GM19025 (cell line): ENCODE data around the gene PHYH.

ENCODE experiments used
- ATAC-seq: cut with Tn5 transposase; IDR thresholded peaks from one replicate; pipeline ENCODE4 v1.9.1; 2021; ENCODE audit warnings: mild to moderate bottlenecking, low read depth, moderate library complexity; ENCODE audit not compliant: unreplicated experiment

PHYH gene

DNA sequence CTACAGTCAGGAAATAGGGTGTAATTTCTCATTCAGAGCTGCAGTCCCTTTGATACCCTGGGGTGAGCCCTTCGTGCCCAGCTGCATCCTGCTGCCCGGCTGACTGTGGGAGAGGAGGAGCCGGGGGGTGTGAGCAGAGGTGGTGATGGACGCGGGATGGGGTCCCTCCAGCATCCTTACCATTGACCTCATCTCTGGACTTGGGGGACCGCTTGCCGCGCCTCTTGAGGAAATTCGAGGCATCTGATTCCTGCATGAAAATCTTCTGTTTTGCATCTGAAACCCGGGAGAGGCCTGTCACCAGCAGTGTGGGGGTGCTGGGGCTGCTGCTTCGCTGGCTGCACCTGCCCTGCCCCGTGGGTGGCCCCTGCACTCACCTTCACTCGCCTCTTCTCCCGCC lies 66.5 kb downstream of the PHYH start:
- no peak for ATAC-seq

DNA sequence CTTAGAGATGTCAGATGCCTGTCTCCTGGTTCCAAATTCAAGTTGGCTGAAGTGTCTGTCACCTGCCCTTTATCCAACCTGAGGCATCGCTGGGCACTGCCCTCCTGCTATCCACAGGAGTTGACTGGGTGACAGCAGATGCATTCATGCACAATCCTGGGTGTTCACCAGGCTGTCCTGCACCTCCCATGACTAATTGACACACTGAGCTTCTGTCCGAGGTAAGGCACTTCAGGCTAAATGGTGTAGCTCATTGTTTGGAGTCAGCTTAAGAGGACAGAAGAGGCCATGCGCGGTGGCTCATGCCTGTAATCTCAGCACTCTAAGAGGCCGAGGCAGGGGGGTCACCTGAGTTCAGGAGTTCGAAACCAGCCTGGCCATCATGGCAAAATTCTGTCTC lies 68.1 kb downstream of the PHYH start:
- ATAC-seq: no peak

DNA sequence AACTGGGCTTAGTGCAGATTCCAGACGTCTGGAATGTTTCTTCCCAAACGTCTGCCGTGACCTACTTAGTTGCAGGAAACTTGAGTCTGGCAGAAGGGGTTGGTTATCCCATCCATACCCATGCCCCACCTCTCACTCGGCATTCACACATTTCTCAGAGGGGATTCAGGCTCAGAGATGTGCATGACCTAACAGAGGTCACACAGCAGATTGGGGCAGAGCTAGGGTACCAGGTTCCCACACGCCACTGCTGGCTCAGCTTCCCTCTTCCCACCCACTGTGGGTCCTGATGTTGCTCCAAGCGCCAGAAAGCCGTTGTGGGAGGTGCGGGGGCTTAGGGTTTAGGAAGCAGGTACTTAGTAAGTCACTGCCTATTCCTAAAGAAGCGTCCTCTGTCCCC lies 68.7 kb downstream of the PHYH start:
- ATAC-seq: no peak
